Stimulated activated memory B cell treated with anti-CD40 and anti-IgM and Interleukin-4, amounts not matched to agents 10 μg/mL and 1 μg/mL and 100 μg/mL, for 72 hours (primary cell): Measurements from ENCODE around the gene SIAH1.
A peak's percentile ranks its signal among the peaks of the same experiment; 100 is the strongest.
"Not testable (repeated sequence)": the region's sequence is repeated elsewhere in the genome, so short reads cannot be mapped to it uniquely, and the experiment has no call there.

Source experiments
- ATAC-seq: fragments of 150-1000 bp; cut with Tn5 transposase; 2 replicates; pipeline ENCODE4 v1.10.0; 2021
- H3K27ac Mint-ChIP-seq: one replicate; pipeline ENCODE4 v1.8.0; 2022; ENCODE audit warnings: mild to moderate bottlenecking, mixed read lengths
- H3K27me3 Mint-ChIP-seq: one replicate; pipeline ENCODE4 v1.8.0; 2022; ENCODE audit warnings: mixed read lengths
- H3K36me3 Mint-ChIP-seq: one replicate; pipeline ENCODE4 v1.8.0; 2022; ENCODE audit warnings: mixed read lengths
- H3K4me1 Mint-ChIP-seq: one replicate; pipeline ENCODE4 v1.8.0; 2022; ENCODE audit warnings: mixed read lengths
- H3K4me3 Mint-ChIP-seq: one replicate; pipeline ENCODE4 v1.8.0; 2022; ENCODE audit warnings: mild to moderate bottlenecking, moderate library complexity, mixed read lengths
- H3K9me3 Mint-ChIP-seq: one replicate; pipeline ENCODE4 v1.8.0; 2022; ENCODE audit warnings: mixed read lengths

The SIAH1 gene

DNA sequence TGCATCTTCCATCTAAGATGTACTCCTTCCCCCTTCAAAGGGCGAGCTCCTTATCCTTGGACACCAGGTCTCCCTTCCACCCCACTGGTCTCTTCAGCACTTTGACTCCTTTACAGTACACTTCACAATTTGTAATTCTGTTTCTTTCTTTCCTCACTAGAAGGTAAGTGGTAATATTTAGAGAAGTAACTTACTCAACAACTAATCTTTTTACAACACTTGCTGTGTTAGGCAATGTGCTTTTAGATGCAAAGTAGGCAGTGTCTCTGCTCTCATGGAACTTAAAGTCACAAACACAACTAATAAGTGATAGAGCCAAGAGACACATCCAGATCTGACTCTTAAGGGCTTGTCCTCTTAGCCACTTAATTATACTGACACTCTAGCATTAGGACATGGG lies 6.4 kb downstream of the SIAH1 start:
- no peaks in the 10 kb centered on the region for H3K9me3 Mint-ChIP-seq
- no peak overlapping the region for H3K27ac Mint-ChIP-seq
- H3K4me1 Mint-ChIP-seq: peaks cover 49% of the 10 kb centered on the region
- H3K36me3 Mint-ChIP-seq: no peaks in the 10 kb centered on the region
- H3K4me3 Mint-ChIP-seq: no peak overlapping the region
- no peaks in the 10 kb centered on the region for H3K27me3 Mint-ChIP-seq
- no peak for ATAC-seq

DNA sequence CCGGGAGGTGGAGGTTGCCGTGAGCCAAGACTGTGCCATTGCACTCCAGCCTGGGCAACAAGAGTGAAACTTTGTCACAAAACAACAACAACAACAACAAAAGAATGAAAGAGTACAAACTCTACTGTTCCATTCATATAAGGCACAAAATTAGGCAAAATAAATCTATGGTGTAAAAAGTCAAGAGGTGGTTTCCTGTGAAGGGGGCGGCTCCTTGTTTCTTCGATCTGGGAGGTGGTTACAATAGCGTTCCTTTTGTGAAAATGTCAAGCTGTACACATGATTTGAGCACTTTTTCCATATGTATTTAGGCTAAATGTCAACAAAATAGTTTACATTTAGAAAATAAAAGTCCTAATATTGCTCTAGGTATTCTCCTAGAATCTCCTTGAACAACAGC lies 6.9 kb downstream of the SIAH1 start:
- no peak for ATAC-seq
- peaks cover 44% of the 10 kb centered on the region for H3K4me1 Mint-ChIP-seq
- no peaks in the 10 kb centered on the region for H3K9me3 Mint-ChIP-seq
- H3K27ac Mint-ChIP-seq: no peak overlapping the region
- no peaks in the 10 kb centered on the region for H3K27me3 Mint-ChIP-seq
- no peaks in the 10 kb centered on the region for H3K36me3 Mint-ChIP-seq
- H3K4me3 Mint-ChIP-seq: no peak overlapping the region

DNA sequence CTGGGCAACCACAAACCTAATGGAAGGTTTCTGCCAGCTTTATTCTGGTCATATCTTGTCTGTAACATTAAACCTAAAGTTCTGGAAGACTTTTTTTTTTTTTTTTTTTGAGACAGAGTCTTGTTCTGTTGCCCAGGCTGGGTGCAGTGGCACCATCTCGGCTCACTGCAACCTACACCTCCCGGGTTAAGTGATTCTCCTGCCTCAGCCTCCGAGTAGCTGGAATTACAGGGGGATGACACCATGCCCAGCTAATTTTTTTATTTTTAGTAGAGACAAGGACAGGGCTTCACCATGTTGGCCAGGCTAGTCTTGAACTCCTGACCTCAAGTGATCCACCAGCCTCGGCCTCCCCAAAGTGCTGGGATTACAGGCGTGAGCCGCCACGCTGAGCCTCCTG lies 7.9 kb downstream of the SIAH1 start:
- not testable (repeated sequence) for H3K36me3 Mint-ChIP-seq, H3K27ac Mint-ChIP-seq, H3K4me3 Mint-ChIP-seq, H3K9me3 Mint-ChIP-seq, H3K27me3 Mint-ChIP-seq, ATAC-seq
- peaks cover 41% of the 10 kb centered on the region for H3K4me1 Mint-ChIP-seq

DNA sequence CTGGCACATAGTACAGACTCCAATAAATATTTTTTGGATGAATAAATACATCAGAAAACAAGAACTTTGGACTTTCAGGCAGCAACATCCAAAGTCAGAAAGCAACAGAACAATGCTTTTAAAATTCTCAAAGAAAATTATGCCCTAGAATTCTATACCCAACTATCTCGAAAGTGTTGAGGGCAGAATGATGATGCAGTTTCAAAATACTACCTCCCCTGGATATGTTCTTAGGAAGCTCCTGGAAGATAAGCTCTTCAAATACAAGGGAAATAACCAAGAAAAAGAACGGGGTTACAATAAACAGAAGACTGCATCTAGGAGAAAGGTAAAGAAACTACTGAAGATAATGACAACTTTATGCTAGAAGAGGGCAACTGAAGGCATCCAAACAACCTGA lies 11.0 kb downstream of the SIAH1 start:
- no peak overlapping the region for H3K27ac Mint-ChIP-seq
- H3K27me3 Mint-ChIP-seq: no peaks in the 10 kb centered on the region
- H3K4me1 Mint-ChIP-seq: peaks cover 35% of the 10 kb centered on the region
- H3K4me3 Mint-ChIP-seq: no peak overlapping the region
- no peaks in the 10 kb centered on the region for H3K9me3 Mint-ChIP-seq
- ATAC-seq: no peak
- H3K36me3 Mint-ChIP-seq: no peaks in the 10 kb centered on the region

DNA sequence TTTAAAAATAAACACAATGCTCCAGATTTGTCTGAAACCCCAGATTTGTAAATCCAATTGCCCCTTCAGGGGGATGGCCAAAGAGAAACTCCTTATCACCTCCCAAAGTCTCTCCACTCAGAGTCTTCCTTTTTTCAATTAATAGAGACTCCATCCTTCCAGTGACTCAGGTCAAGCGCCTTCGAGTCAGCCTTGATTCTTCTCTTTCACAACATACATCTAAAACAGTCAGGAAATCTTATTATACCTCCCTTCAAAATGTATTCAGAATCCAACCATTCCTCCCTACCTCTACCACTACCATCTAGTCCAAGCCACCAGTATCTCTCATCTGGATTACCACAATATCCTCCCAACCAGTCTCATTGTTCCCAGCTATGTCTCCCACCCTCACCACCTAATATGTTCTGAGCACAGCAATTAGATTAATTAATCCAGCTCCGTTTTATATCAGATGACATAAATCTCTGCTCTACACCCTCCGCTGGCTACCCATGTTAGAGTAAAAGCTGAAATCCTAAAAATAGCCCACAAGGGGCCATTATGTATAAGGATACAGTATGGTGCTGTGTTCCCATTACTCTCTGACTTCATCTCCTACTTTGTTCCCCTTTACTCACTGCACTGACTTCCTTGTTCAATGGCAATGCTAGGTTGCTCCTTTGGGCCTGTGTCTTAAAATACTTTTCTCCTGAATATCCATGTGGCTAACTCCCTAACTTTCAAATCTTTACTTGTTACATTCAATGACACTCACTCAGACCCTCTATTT lies 11.8 kb downstream of the SIAH1 start:
- Mint-ChIP-seq H3K4me3 (no peak overlapping the region), H3K27ac (no peak overlapping the region), H3K36me3 (no peaks in the 10 kb centered on the region), H3K27me3 (no peaks in the 10 kb centered on the region), H3K4me1 (peaks cover 28% of the 10 kb centered on the region), H3K9me3 (no peaks in the 10 kb centered on the region)
- no peak for ATAC-seq

DNA sequence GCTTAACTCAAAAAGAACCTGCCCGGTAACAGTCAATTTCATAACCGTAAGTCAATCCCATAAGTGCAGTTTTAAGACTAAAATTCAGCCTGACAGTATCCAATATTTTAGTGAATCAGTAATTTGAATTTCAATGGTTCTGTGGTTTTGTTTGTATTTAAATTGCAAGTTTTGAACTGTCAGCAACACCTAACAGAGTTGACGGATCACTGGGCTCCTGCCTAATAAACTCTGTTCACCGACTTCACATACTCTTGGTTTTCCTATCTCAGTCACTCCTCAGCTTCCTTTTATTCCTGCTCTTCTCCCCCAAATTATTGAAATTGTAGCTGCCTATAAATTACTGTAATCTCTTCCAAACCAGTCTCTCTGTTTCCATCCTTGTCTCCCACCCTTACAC lies 12.5 kb downstream of the SIAH1 start:
- Mint-ChIP-seq H3K27me3 (no peaks in the 10 kb centered on the region), H3K9me3 (no peaks in the 10 kb centered on the region), H3K4me1 (peaks cover 24% of the 10 kb centered on the region), H3K4me3 (no peak overlapping the region), H3K36me3 (no peaks in the 10 kb centered on the region), H3K27ac (no peak overlapping the region)
- ATAC-seq: no peak

DNA sequence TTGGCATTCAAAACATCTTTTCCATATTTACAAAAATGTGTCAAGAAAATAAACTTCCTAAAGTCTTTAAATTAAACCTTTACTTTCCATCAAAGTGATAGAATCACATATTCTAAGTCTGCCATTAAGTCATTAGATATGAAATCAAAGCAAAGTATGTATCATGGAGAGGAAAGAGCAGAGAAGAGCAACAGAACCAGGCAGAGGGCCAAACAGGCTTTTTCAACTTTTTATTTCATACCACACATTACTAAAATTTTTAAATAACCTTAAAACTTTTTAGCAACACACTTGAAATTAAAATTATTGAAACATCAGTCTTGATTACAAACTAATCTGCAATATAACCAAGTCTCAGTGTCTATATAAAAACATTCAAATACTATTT lies 13.8 kb downstream of the SIAH1 start:
- Mint-ChIP-seq H3K4me3 (no peak overlapping the region), H3K27me3 (no peaks in the 10 kb centered on the region)

DNA sequence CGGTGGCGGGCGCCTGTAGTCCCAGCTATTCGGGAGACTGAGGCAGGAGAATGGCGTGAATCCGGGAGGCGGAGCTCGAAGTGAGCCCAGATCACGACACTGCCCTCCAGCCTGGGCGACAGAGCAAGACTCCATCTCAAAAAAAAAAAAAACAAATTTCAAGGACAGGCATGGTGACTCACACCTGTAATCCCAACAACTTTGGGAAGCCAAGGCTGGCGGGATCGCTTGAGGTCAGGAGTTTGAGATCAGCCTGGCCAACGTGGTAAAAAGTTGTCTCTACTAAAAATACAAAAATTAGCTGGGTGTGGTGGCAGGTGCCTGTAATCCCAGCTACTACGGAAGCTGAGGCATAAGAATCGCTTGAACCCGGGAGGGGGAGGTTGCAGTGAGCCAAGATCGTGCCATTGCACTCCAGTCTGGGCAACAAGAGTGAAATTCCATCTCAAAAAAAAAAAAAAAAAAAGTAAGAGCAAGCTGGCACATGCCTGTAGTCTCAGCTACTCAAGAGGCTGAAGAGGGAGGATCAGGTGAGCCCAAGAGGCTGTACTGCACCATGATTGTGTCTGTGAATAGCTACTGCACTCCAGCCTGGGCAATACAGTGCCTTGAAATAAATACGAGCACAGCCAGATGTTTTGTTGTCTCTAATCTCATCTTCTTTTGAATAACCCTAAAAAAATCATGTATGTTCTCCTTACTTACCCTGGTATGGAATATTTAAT lies 14.4 kb downstream of the SIAH1 start:
- not testable (repeated sequence) for H3K9me3 Mint-ChIP-seq, H3K27ac Mint-ChIP-seq
- H3K4me1 Mint-ChIP-seq: peaks cover 39% of the 10 kb centered on the region

More for the DNA sequence above, 13.8 kb downstream of the SIAH1 start:
- no peak overlapping the region for H3K27ac Mint-ChIP-seq
- ATAC-seq: no peak
- H3K4me1 Mint-ChIP-seq: peaks cover 37% of the 10 kb centered on the region
- H3K9me3 Mint-ChIP-seq: no peaks in the 10 kb centered on the region
- H3K36me3 Mint-ChIP-seq: no peaks in the 10 kb centered on the region

DNA sequence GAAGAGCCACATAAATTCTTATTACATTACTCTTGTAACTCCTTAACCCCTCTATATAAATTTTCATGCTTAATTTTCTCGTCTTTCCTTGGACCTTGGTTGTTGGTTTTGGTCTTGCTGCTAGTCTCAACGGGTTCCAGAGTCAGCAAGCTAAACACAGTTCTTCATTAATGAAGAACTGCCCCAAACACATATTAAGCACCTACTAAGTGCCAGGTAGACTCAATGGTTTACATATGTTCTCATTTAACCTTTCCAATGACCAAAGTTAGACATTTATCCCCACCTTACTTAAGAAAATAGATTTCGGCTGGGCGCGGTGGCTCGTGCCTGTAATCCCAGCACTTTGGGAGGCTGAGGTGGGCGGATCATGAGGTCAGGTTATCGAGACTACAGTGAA lies 15.0 kb downstream of the SIAH1 start:
- no peaks in the 10 kb centered on the region for H3K27me3 Mint-ChIP-seq
- no peak for ATAC-seq
- peak overlapping the region; percentile 39 for H3K27ac Mint-ChIP-seq
- no peaks in the 10 kb centered on the region for H3K9me3 Mint-ChIP-seq
- peaks cover 45% of the 10 kb centered on the region for H3K4me1 Mint-ChIP-seq
- H3K4me3 Mint-ChIP-seq: no peak overlapping the region
- H3K36me3 Mint-ChIP-seq: no peaks in the 10 kb centered on the region

More for the DNA sequence above, 14.4 kb downstream of the SIAH1 start:
- ATAC-seq, H3K27me3 Mint-ChIP-seq, H3K36me3 Mint-ChIP-seq, H3K4me3 Mint-ChIP-seq: not testable (repeated sequence)

DNA sequence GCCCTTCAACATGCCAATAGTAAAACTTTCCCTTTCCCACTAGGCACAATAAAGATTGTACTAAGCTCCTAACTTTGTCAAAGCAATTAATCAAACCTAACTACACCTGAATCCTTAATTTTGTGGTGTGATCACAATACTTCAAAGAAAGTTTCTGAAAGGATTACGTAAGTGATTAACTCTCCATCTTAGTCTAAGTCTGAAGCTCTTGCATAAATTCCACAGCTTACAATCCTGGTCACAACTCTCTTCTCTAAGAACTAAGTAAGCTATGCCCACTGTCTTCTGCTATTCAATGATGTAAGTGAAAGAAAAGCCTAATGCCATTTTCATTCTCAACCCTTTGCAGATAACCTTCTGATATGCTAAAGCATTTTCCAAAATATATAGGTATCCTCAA lies 15.4 kb downstream of the SIAH1 start:
- no peaks in the 10 kb centered on the region for H3K27me3 Mint-ChIP-seq
- no peak overlapping the region for H3K4me3 Mint-ChIP-seq
- ATAC-seq: no peak
- no peaks in the 10 kb centered on the region for H3K9me3 Mint-ChIP-seq
- peaks cover 49% of the 10 kb centered on the region for H3K4me1 Mint-ChIP-seq
- H3K36me3 Mint-ChIP-seq: no peaks in the 10 kb centered on the region
- H3K27ac Mint-ChIP-seq: peak overlapping the region; percentile 39

DNA sequence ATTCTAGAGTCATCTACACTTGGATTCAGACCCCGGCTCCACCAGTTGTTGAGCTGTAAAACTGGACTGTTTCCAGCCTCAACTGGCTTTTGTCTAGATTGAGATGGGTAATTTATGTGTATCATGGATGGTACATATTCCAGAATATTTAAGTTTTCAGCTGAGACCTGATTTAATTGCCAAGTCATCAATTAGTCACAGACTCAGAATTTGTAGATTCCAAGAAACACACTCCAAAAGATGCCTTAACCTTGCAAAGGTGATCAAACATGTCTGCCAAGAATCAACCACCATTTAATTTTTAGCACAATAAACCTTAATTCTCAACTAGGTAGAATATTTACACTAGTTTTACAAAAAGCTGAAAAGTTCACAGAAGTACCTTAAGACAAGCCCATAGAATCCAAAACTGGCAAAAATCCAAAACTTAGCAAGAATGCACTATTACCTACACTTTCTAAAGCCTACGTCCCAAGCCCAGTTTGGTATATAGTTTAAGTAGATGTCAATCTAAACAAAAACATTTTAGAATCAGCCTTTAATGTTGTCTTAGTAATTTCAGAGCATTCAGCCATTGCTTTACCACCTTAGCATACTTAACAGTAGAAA lies 17.7 kb downstream of the SIAH1 start:
- Mint-ChIP-seq H3K27ac (peak overlapping the region; percentile 87), H3K4me1 (peaks cover 59% of the 10 kb centered on the region), H3K27me3 (no peaks in the 10 kb centered on the region), H3K4me3 (no peak overlapping the region), H3K9me3 (no peaks in the 10 kb centered on the region), H3K36me3 (no peaks in the 10 kb centered on the region)
- ATAC-seq: no peak

DNA sequence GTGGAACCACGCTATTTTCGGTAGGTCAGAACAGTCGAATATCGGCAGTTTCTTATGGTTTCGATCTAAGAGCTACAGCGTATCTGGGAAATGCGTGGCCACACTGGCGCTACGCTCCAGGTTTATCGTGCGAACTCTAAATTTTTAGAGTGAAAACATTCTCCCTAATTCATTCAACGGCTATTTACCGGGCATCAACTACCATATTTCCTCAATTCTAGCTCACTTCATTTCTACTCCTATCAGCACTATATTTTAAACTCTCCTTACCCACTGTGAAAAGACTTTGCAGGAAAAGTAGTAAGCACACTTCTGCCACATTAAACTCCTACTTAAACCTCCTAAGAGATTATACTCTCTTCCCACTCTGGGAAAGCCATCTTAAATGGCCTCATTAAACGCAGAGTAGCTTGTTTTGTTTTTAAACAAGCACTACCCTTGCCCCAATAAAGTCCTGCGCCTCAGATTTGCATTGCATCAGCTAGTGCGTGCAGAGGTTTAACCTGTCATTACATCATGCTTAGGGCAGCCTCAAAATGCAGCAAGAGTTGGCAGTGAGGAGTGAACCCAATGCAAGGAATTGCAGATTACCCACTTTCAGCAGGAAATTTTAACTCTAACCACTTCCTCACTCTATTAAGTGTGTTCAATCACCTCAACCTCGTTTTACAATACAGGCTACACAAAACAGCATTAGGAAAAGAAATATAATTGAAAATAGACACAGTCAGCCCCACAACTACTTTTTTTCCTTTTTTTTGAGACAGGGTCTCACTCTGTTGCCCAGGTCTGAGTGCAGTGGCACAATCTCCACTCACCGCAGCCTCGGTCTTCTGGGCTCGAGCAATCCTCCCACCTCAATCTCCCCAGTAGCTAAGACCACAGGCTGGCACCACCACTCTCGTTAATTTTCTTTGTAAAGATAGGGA lies 18.8 kb downstream of the SIAH1 start:
- no peaks in the 10 kb centered on the region for H3K27me3 Mint-ChIP-seq
- H3K27ac Mint-ChIP-seq: peak overlapping the region; percentile 87
- peaks cover 60% of the 10 kb centered on the region for H3K4me1 Mint-ChIP-seq
- H3K4me3 Mint-ChIP-seq: peak overlapping the region; percentile 79
- peaks cover 11% of the 10 kb centered on the region for H3K36me3 Mint-ChIP-seq
- peak; percentile 80 for ATAC-seq
- no peaks in the 10 kb centered on the region for H3K9me3 Mint-ChIP-seq

DNA sequence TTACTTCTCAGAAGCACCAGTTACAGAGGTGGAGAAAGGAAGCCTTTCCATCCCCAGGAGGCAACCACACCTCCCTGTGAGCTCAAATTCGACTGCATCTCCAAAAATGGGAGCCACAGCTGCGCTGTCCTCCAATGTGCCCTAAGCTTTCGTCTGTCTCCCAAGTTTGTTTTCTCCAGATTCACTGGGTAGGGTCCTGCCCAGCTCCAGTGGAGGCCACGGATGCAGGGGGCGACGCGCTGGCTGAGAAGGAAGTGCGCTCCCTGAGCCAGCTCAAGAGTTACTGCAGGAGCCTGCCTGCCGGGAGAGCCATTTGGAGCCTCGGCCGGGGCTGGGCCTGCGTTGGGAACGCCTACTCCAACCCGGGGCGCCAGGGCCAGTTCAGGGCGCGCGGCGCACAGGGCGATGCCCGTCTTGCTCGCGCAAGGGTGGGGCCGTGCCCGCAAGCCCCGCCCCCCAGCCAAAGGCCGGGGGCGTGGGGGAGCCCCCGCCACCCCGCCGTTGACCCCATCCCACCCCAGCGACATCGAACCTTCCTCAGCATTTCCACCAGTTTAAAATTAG lies 19.5 kb downstream of the SIAH1 start:
- Mint-ChIP-seq H3K4me3 (peak overlapping the region; percentile 79), H3K9me3 (no peaks in the 10 kb centered on the region), H3K4me1 (peaks cover 64% of the 10 kb centered on the region), H3K27me3 (no peaks in the 10 kb centered on the region), H3K27ac (peak overlapping the region; percentile 87), H3K36me3 (peaks cover 18% of the 10 kb centered on the region)
- ATAC-seq: peak; percentile 99

DNA sequence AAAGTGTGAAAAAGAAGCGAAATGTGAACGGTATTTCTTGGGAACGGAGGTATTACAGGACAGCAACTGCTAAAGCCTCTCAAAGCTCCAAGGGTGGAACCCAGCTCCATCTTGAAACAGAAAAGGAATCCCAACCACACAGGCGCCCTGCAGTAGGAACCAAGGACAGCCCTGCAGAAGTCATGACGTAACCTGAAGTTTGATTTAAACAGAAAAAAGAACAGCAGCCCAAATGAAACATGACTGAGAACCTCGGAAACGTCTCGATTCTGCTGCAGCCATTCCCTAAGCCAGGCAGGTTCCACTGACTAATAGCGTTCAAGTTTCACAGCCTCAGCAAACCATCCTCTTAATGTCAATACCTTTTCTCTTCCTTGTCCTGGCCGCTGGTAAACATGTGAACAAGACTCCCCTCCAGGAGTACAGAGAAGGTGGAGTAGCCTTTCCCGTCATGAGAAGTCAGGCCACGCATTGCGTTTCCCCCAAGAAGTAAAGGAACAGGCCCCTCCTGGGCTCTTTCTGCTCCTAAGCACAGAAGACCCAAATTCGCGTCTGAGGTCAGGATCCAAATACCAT lies 20.1 kb downstream of the SIAH1 start:
- Mint-ChIP-seq H3K4me1 (peaks cover 66% of the 10 kb centered on the region), H3K27me3 (no peaks in the 10 kb centered on the region), H3K4me3 (peak overlapping the region; percentile 79), H3K9me3 (no peaks in the 10 kb centered on the region), H3K36me3 (peaks cover 18% of the 10 kb centered on the region), H3K27ac (peak overlapping the region; percentile 87)
- ATAC-seq: no peak
